Heart left ventricle (tissue), 16 donors: ENCODE results near the gene MRLN. TPM values are rescaled to one million over a fixed set of nuclear protein-coding genes. Genes with fewer than 3 reads are reported as not detected.
"Not testable (repeated sequence)": the region's sequence is repeated elsewhere in the genome, so short reads cannot be mapped to it uniquely, and the experiment has no call there.

ENCODE experiments used
- ATAC-seq, 4 donors: fragments of 200-7000 bp; cut with Tn5 transposase; one replicate each; pipeline ENCODE4 v1.9.1; 2020 to 2022; ENCODE audit warnings: moderate library complexity in 4 of 4, mild to moderate bottlenecking in 3 of 4, moderate number of reproducible peaks in 1 of 4
- DNase-seq, 5 donors: peaks; one replicate each; pipeline ENCODE4 v3.0.0-alpha.2; 2020
- H3K27ac ChIP-seq, 12 donors: fragments of 200-600 bp; sonication (generic) in 4 of 12; one replicate each; pipeline versions ENCODE4 v1.5.0 to v1.8.0; 2016 to 2022; ENCODE audit warnings: mild to moderate bottlenecking in 2 of 12
- H3K27me3 ChIP-seq, 9 donors: fragments of 200-600 bp; sonication (generic) in 2 of 9; one replicate each; pipeline versions ENCODE4 v1.5.1 to v1.8.0; 2016 to 2022; ENCODE audit warnings: mild to moderate bottlenecking in 3 of 9
- H3K36me3 ChIP-seq, 9 donors: fragments of 200-600 bp; sonication (generic) in 2 of 9; one replicate each; pipeline versions ENCODE4 v1.5.0 to v1.8.0; 2018 to 2022; ENCODE audit warnings: mild to moderate bottlenecking in 2 of 9
- H3K4me1 ChIP-seq, 12 donors: fragments of 200-600 bp; sonication (generic) in 4 of 12; one replicate each; pipeline versions ENCODE4 v1.5.0 to v1.8.0; 2016 to 2022; ENCODE audit warnings: mild to moderate bottlenecking in 3 of 12
- H3K4me3 ChIP-seq, 12 donors: fragments of 200-600 bp; sonication (generic) in 4 of 12; one replicate each; pipeline versions ENCODE4 v1.5.0 to v1.8.0; 2017 to 2022; ENCODE audit warnings: mild to moderate bottlenecking in 9 of 12, moderate library complexity in 4 of 12
- H3K9me3 ChIP-seq, 12 donors: fragments of 200-600 bp; sonication (generic) in 4 of 12; one replicate each; pipeline versions ENCODE4 v1.5.0 to v1.8.0; 2016 to 2022; ENCODE audit warnings: mild to moderate bottlenecking in 1 of 12
- POLR2A ChIP-seq, 2 donors: fragments of 450-650 bp; IDR thresholded peaks; one replicate each; pipeline ENCODE4 v1.6.1; 2017; ENCODE audit warnings: antibody characterized with exemption in 2 of 2, mild to moderate bottlenecking in 2 of 2, moderate library complexity in 2 of 2
- WGBS, 4 donors: extraction: QIAGEN DNeasy Blood & Tissue Kit in 2 of 4; methylation state at CpG; one replicate each; pipeline versions ENCODE4 v1.1.5 to v1.1.7; 2013 to 2018; 5-methylcytosine and 5-hydroxymethylcytosine counted together
- intact Hi-C, 10 donors: fragments of 100-400 bp; cut with DNase I; formaldehyde crosslinking; loops; one replicate each; pipeline versions ENCODE4 v1.11.1 to v1.14.2; 2022
- polyA plus RNA-seq, 2 donors: library from polyadenylated mRNA; stranded (reverse); fragments of 200-250 nt; gene quantifications; one replicate each; pipeline ENCODE4 v1.2.3, GENCODE V29; 2013
- total RNA-seq, 9 donors: library from RNA; depleted of rRNA in 2 of 9; stranded (reverse); fragments of >200 nt in 2 of 9; fragmentation: NEBNext Ultra II Directional in 3 of 9; extraction: Animal tissue kit (Norgen Biotek cat#: 25700) in 3 of 9; gene quantifications; one replicate each; pipeline versions ENCODE4 v1.1.0 to v1.2.4, GENCODE V29; 2016 to 2023
- TF ChIP-seq, protein P1 (sequence below), 12 donors: fragments of 200-600 bp; sonication (generic) in 4 of 12; IDR thresholded peaks; one replicate each; pipeline versions ENCODE4 v1.5.0 to v1.8.0; 2018 to 2022; ENCODE audit warnings: antibody characterized with exemption in 12 of 12, mild to moderate bottlenecking in 5 of 12
- donor health status: ischemic (EF 13 %, LVEDD 7.1; RV severe dilation, severe dysfunction).
- donor health status: healthy with polysubstance abuse.
- donor health status: DM: no; HTN: yes; CAD: no.
- donor health status: DM: no; HTN: no; CAD: no.
- donor health status: ischemic (EF 25% LVEDD 6.9; RV normal size, moderate dysfunction).
- donor health status: ischemic (EF 25% LVEDD 5.7; RV mildly dilated, moderate dysfunction).
- donor health status: healthy.
- donor health status: DM: yes; HTN: yes; CAD: no.
- donor health status: ischemic (EF 35%, LVEDD 5.7; RV mildly dilated, moderate dysfunction).
- donor health status: nonischemic (EF 11% LVEDD 7.7; RV severe dilation, severe dysfunction).
- donor health status: DM: yes; HTN: yes; CAD: no.
- donor health status: PGD.
- donor health status: ischemic (EF 29% LVEDD 5.4; RV normal size, mild dysfunction).
- donor health status: nonischemic (EF 23%, LVEDD 6.1; RV moderate dilation, normal function).

The MRLN gene
- total and polyA plus RNA-seq, 11 donors = 2.2 TPM; not detected in 10

DNA sequence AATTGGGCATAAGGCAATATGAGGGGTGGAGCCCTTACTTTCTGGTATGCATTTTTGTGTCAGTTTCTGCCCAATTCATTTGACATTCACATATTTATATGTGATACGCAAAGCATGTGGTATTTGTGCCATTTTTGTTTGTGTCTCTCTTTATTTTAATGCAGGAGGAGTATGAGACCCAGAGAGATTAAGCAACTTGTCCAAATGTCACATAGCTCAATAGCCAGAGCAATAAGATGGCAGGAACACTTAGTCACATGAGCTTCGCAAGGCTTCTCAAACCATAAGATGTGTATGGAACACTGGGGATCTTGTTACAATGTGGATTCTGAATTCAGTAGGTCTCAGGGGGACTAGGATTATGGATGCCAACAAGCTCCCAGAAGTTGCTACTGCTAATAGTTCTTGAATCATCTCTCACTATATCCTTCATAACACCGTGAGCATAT is 19.2 kb downstream of the MRLN start:
- H3K9me3 ChIP-seq = no peaks in the 10 kb centered on the region
- TF ChIP-seq POLR2A (IDR thresholded peaks at IDR 0.05) = no peak
- TF ChIP-seq, protein P1, sequence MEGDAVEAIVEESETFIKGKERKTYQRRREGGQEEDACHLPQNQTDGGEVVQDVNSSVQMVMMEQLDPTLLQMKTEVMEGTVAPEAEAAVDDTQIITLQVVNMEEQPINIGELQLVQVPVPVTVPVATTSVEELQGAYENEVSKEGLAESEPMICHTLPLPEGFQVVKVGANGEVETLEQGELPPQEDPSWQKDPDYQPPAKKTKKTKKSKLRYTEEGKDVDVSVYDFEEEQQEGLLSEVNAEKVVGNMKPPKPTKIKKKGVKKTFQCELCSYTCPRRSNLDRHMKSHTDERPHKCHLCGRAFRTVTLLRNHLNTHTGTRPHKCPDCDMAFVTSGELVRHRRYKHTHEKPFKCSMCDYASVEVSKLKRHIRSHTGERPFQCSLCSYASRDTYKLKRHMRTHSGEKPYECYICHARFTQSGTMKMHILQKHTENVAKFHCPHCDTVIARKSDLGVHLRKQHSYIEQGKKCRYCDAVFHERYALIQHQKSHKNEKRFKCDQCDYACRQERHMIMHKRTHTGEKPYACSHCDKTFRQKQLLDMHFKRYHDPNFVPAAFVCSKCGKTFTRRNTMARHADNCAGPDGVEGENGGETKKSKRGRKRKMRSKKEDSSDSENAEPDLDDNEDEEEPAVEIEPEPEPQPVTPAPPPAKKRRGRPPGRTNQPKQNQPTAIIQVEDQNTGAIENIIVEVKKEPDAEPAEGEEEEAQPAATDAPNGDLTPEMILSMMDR (IDR thresholded peaks at IDR 0.05) = no peak
- no peak overlapping the region for H3K27ac ChIP-seq
- WGBS, 4 donors = 56 to 90% (median 75%) methylated on average over 3 of the region's 3 CpGs
- no peaks in the 10 kb centered on the region for H3K27me3 ChIP-seq
- no peak overlapping the region for H3K4me3 ChIP-seq
- intact Hi-C loops = no loop called here
- no peaks in the 10 kb centered on the region for H3K4me1 ChIP-seq
- no peak for ATAC-seq
- no peak for DNase-seq
- H3K36me3 ChIP-seq = no peaks in the 10 kb centered on the region

DNA sequence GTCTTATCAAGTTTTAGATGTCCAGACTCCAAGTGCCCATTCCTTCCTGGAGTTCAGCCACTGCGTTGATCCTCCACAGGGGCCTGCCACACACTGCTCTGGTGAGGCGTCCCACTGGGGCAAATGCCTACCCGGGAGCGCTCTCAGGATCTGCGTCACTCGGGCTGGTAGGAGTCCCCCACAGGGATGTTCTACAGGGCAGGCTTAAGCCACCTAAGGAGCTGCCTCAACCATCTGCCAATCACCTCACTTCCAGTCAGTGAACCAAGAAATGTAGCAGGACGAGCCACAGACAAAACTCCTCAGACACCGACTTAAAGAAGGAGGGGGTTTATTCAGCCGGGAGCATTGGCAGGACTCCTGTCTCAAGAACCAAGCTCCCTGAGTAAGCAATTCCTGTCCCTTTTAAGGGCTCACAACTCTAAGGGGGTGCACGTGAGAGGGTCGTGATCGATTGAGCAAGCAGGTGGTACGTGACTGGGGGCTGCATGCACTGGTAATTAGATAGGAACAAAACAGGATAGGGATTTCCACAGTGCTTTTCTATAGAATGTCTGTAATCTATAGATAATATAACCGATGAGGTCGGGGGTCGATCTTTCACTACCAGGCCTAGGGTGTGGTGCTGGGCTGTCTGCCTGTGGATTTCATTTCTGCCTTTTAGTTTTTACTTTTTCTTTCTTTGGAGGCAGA is 19.8 kb downstream of the MRLN start:
- H3K9me3 ChIP-seq, H3K36me3 ChIP-seq, DNase-seq, H3K27me3 ChIP-seq, H3K4me1 ChIP-seq, intact Hi-C loops, ATAC-seq, H3K27ac ChIP-seq, H3K4me3 ChIP-seq: not testable (repeated sequence)
- WGBS, 4 donors = 87 to 96% (median 94%) methylated on average over 14 to 16 of the region's 16 CpGs

DNA sequence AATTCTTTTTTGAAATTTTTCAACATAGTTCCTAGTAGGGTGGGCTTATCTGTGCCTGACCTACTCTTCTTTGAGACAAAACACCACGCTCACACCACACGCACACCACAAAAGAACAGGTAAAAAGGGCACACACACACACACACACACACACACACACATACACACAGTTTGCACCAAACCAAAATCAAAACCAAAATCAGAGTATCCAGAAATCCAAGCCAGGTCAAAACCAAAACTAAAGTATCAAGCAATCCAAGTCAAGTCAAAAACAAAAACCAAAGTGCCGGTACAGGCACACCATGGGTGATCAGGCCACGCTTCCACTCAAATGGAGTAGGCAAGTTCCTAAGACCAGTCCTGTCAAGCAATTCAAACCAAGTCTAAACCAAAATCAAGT is 20.4 kb downstream of the MRLN start:
- DNase-seq, H3K4me3 ChIP-seq, H3K36me3 ChIP-seq, H3K27me3 ChIP-seq, ATAC-seq, H3K9me3 ChIP-seq, intact Hi-C loops, H3K4me1 ChIP-seq, H3K27ac ChIP-seq: not testable (repeated sequence)
- 81 to 96% (median 89%) methylated on average over 4 of the region's 4 CpGs for WGBS, 4 donors

DNA sequence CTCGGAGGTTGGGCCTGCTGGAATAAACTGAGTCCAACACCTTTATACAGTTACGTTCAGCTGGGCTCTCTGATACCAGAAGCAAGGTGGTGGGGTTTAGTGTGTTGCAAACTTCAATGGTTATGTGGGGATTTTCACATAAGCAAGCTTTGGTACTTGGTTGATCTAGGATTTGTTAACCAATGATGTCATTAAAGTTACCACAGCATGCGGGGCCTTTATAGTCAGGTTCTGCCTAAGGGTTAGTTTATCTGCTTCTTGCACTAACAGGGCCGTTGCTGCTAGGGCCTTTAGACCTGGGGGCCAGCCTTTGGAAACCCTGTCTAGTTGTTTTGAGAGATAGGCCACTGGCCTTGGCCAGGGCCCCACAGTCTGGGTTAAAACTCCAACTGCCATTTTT is 24.1 kb downstream of the MRLN start:
- H3K9me3 ChIP-seq, DNase-seq, H3K27ac ChIP-seq, H3K4me3 ChIP-seq, ATAC-seq, intact Hi-C loops, H3K4me1 ChIP-seq, H3K36me3 ChIP-seq, H3K27me3 ChIP-seq: not testable (repeated sequence)
- WGBS, 4 donors = 83 to 92% (median 86%) methylated on average over 4 of the region's 4 CpGs

DNA sequence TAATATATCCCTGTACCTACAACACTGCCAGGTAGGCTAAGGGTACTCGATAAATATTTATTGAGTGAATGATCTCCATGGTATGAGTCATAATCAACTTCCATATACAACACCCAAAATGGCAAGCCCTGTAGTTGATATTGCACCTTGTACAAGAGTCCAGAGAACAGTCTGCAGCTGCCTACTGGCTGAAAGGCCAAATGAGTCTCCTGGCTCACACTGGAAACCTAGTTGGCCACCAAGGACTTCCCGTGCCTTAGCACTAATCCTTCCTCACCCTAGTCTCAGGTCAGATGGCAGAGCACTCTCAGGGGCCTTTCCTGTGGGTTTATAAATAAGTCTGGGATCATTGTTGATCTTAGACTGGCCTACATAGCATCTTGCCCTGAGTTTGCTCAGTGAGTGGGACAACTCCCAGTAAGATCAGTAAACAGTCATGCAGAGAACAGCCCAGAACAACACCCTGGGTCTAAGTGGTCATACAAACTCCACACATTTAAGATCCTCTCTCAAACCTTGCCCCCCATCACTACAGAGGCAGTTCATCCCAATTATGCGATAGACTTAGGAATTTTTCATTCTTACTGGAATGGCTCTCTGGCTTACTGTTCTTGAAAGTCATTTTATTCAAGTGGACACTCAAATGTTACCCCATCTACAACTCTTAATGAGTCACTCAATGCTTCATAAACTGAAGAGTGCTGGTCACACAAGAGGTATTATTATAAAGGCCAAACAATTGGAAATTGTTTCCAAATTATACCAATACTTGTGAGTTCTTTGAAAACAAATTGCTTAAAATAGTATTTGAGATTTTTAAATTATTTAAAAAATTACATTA is 28.9 kb downstream of the MRLN start:
- Histone ChIP-seq H3K36me3 (no peaks in the 10 kb centered on the region), H3K27me3 (peaks cover 0 to under 1% (median 0%) of the 10 kb centered on the region in 9 donors), H3K9me3 (peaks cover 0 to 8% (median 3%) of the 10 kb centered on the region in 12 donors), H3K27ac (no peak overlapping the region), H3K4me1 (no peaks in the 10 kb centered on the region), H3K4me3 (no peak overlapping the region)
- intact Hi-C loops = no loop called here
- no peak for DNase-seq
- no peak for TF ChIP-seq POLR2A (IDR thresholded peaks at IDR 0.05)
- TF ChIP-seq, protein P1 (IDR thresholded peaks at IDR 0.05) = no peak
- 77 to 90% (median 87%) methylated on average over 3 of the region's 3 CpGs for WGBS, 4 donors
- ATAC-seq = no peak
